GM10248 (cell line): ENCODE results near the gene ZNHIT3.

Experiments used
- CTCF ChIA-PET: fragments of 300-600 bp; sonication (Branson Sonifier 250); formaldehyde crosslinking; extraction: SDS; loops from one replicate; lab custom pipeline; 2021; ENCODE audit warnings: antibody characterized with exemption; lab: Yijun Ruan, JAX
- POLR2A ChIA-PET: fragments of 350-650 bp; sonication (Branson Sonifier 250); formaldehyde crosslinking; extraction: SDS; loops from one replicate; lab custom pipeline; 2020; ENCODE audit warnings: antibody characterized with exemption; lab: Yijun Ruan, JAX
- DNase-seq: peaks from one replicate; pipeline ENCODE4 v3.0.0; 2012; ENCODE audit errors: extremely low spot score
- TF ChIP-seq, protein P1 (sequence below): IDR thresholded peaks from 2 replicates; pipeline ENCODE4 v1.5.1; 2012; ENCODE audit warnings: mild to moderate bottlenecking, low read depth; ENCODE audit errors: extremely low read depth, missing control alignments, control extremely low read depth

ZNHIT3 gene

GRCh38 chr17:36498155-36498554 is 11.7 kb downstream of the ZNHIT3 start:
- ChIA-PET POLR2A (no interaction called here), CTCF (interaction anchor here (0.8 to 1.5 kb wide), 4 partner anchors 9 to 349 kb away, joined by 3 to 6 read pairs (median 4); no protein-coding TSS in a partner anchor)
- TF ChIP-seq, protein P1, sequence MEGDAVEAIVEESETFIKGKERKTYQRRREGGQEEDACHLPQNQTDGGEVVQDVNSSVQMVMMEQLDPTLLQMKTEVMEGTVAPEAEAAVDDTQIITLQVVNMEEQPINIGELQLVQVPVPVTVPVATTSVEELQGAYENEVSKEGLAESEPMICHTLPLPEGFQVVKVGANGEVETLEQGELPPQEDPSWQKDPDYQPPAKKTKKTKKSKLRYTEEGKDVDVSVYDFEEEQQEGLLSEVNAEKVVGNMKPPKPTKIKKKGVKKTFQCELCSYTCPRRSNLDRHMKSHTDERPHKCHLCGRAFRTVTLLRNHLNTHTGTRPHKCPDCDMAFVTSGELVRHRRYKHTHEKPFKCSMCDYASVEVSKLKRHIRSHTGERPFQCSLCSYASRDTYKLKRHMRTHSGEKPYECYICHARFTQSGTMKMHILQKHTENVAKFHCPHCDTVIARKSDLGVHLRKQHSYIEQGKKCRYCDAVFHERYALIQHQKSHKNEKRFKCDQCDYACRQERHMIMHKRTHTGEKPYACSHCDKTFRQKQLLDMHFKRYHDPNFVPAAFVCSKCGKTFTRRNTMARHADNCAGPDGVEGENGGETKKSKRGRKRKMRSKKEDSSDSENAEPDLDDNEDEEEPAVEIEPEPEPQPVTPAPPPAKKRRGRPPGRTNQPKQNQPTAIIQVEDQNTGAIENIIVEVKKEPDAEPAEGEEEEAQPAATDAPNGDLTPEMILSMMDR: no peak
- no peak for DNase-seq

GRCh38 chr17:36498560-36499300 is 12.2 kb downstream of the ZNHIT3 start:
- TF ChIP-seq, protein P1: no peak
- ChIA-PET CTCF (interaction anchor here (0.8 to 1.5 kb wide), 4 partner anchors 9 to 350 kb away, joined by 3 to 6 read pairs (median 4); no protein-coding TSS in a partner anchor), POLR2A (no interaction called here)
- no peak for DNase-seq

GRCh38 chr17:36500745-36501225 is 14.3 kb downstream of the ZNHIT3 start:
- ChIA-PET POLR2A (interaction anchor here (0.6 kb wide), 1 partner anchor 14 kb away, joined by 3 read pairs; the partner anchor contains the start of gene ZNHIT3), CTCF (interaction anchor here (1.8 kb wide), 1 partner anchor 18 kb away, joined by 6 read pairs; no protein-coding TSS in a partner anchor)

DNA sequence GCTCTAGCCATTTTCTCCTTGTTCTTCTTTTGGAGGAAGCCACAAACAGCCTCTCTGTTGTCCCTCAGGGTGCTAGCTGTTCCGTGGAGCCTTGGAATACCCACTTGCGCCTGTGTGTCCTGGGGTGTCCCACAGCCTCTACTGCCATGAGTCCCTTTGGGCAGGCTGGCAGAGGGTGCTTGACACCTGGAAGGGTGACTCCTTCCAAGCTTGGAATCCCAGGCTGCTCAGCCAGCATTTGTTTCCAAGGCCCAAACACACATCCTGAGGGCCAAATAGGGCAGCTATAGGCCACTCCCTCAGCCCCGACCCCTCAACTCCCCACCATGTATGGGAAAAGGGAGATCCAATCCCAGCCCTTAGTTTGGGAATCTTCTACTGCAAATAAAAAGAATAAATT is 14.9 kb downstream of the ZNHIT3 start:
- TF ChIP-seq, protein P1: no peak
- ChIA-PET POLR2A (no interaction called here), CTCF (interaction anchor here (0.9 to 1.8 kb wide), 2 partner anchors 18 to 23 kb away, joined by 3 to 6 read pairs; no protein-coding TSS in a partner anchor)
- no peak for DNase-seq

More at GRCh38 chr17:36500745-36501225, 14.3 kb downstream of the ZNHIT3 start:
- TF ChIP-seq, protein P1: no peak
- DNase-seq: no peak

DNA sequence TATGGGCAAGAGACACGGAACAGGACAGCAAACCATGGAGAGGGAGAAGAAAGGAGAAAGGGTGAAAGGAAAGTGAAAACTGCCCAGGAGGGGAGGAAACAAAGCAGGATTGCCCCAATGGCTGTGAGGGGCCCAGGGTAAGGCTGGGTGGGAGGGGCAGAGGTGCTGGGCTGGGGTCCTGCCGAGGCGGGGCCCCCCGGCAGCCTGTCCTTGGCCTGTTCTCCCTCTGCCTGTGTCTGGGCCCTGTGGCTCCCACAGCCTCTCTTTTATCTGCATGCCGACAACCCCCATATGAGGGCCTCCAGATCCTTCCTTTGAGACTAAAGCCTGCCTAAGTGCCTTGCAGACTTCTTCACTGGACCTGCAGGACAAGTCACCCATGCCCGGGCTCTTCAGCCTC is 15.5 kb downstream of the ZNHIT3 start:
- no peak for DNase-seq
- CTCF ChIA-PET: interaction anchor here (0.9 to 1.8 kb wide), 2 partner anchors 19 to 22 kb away, joined by 3 to 6 read pairs; no protein-coding TSS in a partner anchor
- TF ChIP-seq, protein P1: no peak
- POLR2A ChIA-PET: no interaction called here

GRCh38 chr17:36503456-36504155 is 17.1 kb downstream of the ZNHIT3 start:
- TF ChIP-seq, protein P1: no peak
- POLR2A ChIA-PET: no interaction called here
- no peak for DNase-seq
- CTCF ChIA-PET: interaction anchor here (1.0 kb wide), 1 partner anchor 21 kb away, joined by 3 read pairs; no protein-coding TSS in a partner anchor
